A549 (cell line): ENCODE data around the gene SEC22A.

Source experiments
- CTCF ChIP-seq: fragments of >200 bp; sonication (Bioruptor Twin); formaldehyde crosslinking; IDR thresholded peaks from 3 replicates; pipeline ENCODE4 v1.5.1; 2016
- KDM5A ChIP-seq: fragments of 200-600 bp; sonication (generic); IDR thresholded peaks from 2 replicates; pipeline ENCODE4 v1.6.1; 2016; ENCODE audit warnings: antibody characterized with exemption, mild to moderate bottlenecking
- NFE2L2 ChIP-seq: fragments of 150-350 bp; conservative IDR thresholded peaks from 2 replicates; pipeline ENCODE4 v1.6.1; 2014; ENCODE audit warnings: low read length
- PHF8 ChIP-seq: fragments of 200-600 bp; sonication (generic); IDR thresholded peaks from 2 replicates; pipeline ENCODE4 v1.6.1; 2016; ENCODE audit warnings: low read depth, mild to moderate bottlenecking, antibody characterized with exemption, moderate library complexity, borderline replicate concordance

DNA sequence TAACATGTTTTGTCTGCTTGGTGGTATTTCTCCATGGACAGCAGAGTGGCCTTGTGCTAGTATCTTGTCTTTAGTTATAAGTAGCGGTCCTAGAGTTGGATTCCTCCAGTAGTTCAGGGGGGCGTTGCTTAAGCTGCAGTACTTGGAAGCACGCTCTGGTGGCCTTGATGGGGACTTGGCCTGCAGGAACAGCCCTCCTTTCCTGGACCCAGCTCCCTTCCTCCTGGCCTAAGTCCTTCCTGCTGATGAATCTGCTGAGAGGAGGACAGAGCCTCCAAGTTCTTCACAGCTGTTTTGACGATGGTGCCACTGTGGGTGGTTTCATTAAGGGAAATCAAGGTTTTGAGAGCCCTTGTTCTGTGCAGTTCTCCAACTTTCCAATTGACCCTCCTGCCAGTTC is 38.6 kb upstream of the SEC22A start:
- no peak for TF ChIP-seq CTCF
- no peak for TF ChIP-seq KDM5A
- no peak for TF ChIP-seq NFE2L2
- TF ChIP-seq PHF8, result no peak
